ENCODE data around the gene DNAJB13. TPM values are rescaled to one million over a fixed set of nuclear protein-coding genes. Genes with fewer than 3 reads are reported as not detected.
A peak's percentile ranks its signal among the peaks of the same experiment; 100 is the strongest.

DNAJB13 gene
- total RNA-seq, 4 donors from 2014 or later, result 0.75 TPM; not detected in 3

DNA sequence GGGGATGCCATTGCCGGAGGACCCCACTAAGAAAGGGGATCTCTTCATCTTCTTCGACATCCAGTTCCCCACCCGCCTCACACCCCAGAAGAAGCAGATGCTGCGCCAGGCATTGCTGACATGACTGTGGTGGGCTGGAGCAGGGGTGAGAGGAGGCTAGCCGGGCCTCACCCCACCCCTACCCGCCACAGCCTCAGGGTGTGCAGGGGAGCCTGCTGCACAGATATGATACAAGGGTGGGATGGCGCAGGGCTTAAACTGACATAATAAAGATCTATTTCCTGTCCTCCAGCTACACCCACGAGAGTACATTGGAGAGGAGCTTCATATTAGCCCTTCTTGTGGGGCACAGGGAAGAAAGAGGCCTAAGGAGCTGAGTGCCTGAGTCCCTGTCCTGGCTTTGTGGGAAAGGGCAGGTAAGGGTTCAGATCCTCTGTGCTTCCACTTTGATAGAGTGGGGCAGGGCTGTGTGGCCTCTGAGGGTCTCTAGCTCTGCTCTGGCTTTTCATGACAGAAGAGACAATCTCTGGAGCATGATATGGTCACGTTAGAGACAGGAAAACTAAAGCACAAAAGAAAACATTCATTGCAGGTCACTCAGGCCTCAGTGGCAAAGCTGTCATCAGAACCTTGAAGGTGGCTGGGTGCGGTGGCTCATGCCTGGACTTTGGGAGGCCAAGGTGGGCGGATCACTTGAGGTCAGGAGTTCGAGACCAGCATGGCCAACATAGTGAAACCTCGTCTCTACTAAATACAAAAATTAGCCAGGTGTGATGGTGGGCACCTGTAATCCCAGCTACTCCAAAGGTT, 19.4 kb downstream of the DNAJB13 start:
- intact Hi-C loops (cut with DNase I), result loop anchor here (5.0 to 10.0 kb wide), 3 partner anchors 125 to 477 kb away; partner anchors contain the start of genes C2CD3 and PPME1
- Histone ChIP-seq H3K36me3 (peaks cover 3 to 10% of the 10 kb centered on the region in 2 donors), H3K27ac (no peak overlapping the region), H3K9me3 (no peaks in the 10 kb centered on the region), H3K27me3 (no peaks in the 10 kb centered on the region), H3K4me1 (peaks cover 0 to 22% of the 10 kb centered on the region in 2 donors), H3K4me3 (replicated peaks in 1 of 3) (no peak overlapping the region)
- DNase-seq, result no peak
- WGBS, 2 donors, result 79% methylated on average over 13 of the region's 13 CpGs
- TF ChIP-seq POLR2A (IDR thresholded peaks at IDR 0.05), result no peak
- TF ChIP-seq, protein P1, sequence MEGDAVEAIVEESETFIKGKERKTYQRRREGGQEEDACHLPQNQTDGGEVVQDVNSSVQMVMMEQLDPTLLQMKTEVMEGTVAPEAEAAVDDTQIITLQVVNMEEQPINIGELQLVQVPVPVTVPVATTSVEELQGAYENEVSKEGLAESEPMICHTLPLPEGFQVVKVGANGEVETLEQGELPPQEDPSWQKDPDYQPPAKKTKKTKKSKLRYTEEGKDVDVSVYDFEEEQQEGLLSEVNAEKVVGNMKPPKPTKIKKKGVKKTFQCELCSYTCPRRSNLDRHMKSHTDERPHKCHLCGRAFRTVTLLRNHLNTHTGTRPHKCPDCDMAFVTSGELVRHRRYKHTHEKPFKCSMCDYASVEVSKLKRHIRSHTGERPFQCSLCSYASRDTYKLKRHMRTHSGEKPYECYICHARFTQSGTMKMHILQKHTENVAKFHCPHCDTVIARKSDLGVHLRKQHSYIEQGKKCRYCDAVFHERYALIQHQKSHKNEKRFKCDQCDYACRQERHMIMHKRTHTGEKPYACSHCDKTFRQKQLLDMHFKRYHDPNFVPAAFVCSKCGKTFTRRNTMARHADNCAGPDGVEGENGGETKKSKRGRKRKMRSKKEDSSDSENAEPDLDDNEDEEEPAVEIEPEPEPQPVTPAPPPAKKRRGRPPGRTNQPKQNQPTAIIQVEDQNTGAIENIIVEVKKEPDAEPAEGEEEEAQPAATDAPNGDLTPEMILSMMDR (IDR thresholded peaks at IDR 0.05), result no peak

DNA sequence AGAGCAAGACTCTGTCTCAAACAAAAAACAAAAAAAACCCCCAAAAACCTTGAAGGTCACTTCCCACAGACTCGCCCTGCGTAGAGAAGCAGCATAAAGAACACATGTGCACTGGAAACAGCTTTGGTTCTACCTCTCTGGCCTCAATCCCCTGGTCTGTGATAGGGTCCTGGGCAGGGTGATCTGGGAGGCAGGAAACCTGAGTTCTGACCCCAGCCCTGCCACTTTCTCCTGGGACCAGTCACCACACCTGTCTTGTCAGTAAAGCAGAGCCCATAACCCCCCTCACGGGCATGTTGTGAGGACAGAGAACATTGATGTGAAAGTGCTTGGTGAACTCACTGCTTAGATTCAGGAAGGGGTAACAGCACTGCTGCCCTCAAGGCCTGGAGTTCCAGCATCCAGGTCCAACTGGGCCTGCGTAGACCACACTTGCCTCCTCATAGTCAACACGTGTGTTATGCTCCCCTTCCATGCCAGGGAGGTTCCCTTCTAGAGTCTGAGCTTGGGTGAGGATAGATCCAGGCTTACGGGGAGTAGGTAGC, 20.4 kb downstream of the DNAJB13 start:
- no peaks in the 10 kb centered on the region for H3K27me3 ChIP-seq
- H3K4me3 ChIP-seq (replicated peaks in 1 of 3), result no peak overlapping the region
- intact Hi-C loops (cut with DNase I), result no loop called here
- no peak for TF ChIP-seq POLR2A (IDR thresholded peaks at IDR 0.05)
- TF ChIP-seq, protein P1 (IDR thresholded peaks at IDR 0.05), result no peak
- H3K36me3 ChIP-seq, result peaks cover 10 to 20% of the 10 kb centered on the region in 2 donors
- H3K9me3 ChIP-seq, result no peaks in the 10 kb centered on the region
- H3K4me1 ChIP-seq, result peaks cover 0 to 22% of the 10 kb centered on the region in 2 donors
- DNase-seq, result no peak
- WGBS, 2 donors, result 87 to 99% methylated on average over 5 to 6 of the region's 6 CpGs
- H3K27ac ChIP-seq, result peak overlapping the region in 1 of 3 donors; percentile 8

DNA sequence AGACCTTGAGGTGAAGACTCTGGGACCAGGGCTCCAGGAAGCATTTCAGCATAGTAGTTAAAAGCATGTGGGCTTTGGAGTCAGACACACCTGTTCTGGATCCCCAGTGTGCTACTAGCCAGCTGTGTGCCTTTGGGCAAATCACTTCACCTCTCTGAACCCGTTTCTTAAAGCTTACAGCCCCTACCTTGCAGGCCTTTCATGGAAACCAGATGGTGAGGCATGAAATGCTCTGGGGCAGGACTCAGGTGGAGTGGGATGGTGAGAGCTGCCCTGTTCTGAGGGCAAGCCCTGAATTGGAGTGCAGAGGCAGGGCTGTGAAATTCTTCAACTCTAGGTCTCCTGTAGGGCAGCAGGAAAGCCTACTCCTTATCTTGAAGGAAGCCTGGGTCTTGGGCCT, 21.4 kb downstream of the DNAJB13 start:
- no peak for TF ChIP-seq POLR2A (IDR thresholded peaks at IDR 0.05)
- TF ChIP-seq, protein P1 (IDR thresholded peaks at IDR 0.05), result no peak
- no peak for DNase-seq

DNA sequence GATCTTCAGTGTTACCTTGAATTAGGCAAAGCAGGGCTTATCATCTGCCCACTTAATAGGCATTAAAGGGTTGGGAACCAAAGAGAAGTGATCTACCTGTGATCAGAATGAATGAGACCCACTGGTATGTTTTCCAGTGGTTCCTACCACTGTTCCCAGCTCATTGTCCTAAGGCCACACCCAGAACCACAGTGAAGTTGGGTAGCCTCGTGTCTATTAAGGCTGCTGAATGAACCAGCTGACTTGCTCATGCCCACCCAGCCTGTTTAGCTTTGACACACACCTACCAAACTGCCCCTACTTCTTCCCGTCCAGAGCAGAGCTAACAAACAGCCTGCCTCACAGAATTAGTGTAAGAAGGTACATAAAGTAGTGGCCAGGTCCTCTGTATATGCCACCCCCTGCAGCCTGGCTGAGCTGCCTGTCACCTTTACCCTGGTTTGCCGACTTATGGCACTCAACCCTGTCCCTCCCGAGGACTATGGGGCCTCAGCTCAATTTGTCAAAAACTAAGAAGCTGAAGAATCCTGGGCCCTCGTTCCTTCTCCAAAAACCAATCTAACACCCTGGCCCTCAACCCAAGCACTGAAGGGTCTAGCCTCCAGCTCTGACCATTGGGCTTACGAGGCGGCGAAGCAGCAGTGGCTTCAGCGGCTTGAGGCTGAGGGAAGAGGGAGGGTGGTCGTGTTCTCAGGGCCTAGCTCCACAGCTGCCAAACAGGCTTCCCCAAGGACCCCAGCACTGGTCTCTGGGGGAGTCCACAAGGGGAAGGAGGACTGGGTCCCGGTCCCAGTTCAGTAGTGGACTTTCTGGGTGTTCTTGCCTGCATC, 22.0 kb downstream of the DNAJB13 start:
- intact Hi-C loops (cut with DNase I), result no loop called here
- H3K9me3 ChIP-seq, result no peaks in the 10 kb centered on the region
- DNase-seq, result peak in 1 of 2 donors; percentile 31
- H3K4me1 ChIP-seq, result peaks cover 0 to 22% of the 10 kb centered on the region in 2 donors
- peak overlapping the region in 2 of 3 donors; percentile 24 to 28 for H3K27ac ChIP-seq
- TF ChIP-seq, protein P1 (IDR thresholded peaks at IDR 0.05), result no peak
- TF ChIP-seq POLR2A (IDR thresholded peaks at IDR 0.05), result peak in 1 of 2 donors; percentile 9
- no peaks in the 10 kb centered on the region for H3K27me3 ChIP-seq
- WGBS, 2 donors, result 74 to 83% methylated on average over 10 to 11 of the region's 11 CpGs
- H3K36me3 ChIP-seq, result peaks cover 25 to 35% of the 10 kb centered on the region in 2 donors
- no peak overlapping the region for H3K4me3 ChIP-seq (replicated peaks in 1 of 3)

More for the DNA sequence above, 21.4 kb downstream of the DNAJB13 start:
- H3K4me1 ChIP-seq, result peaks cover 0 to 22% of the 10 kb centered on the region in 2 donors
- H3K27me3 ChIP-seq, result no peaks in the 10 kb centered on the region
- WGBS, 2 donors, result 89 to 100% methylated on average over 1 of the region's 1 CpG
- no peaks in the 10 kb centered on the region for H3K9me3 ChIP-seq
- intact Hi-C loops (cut with DNase I), result no loop called here
- peaks cover 19 to 28% of the 10 kb centered on the region in 2 donors for H3K36me3 ChIP-seq
- H3K4me3 ChIP-seq (replicated peaks in 1 of 3), result no peak overlapping the region
- no peak overlapping the region for H3K27ac ChIP-seq

Data from thyroid gland (tissue), 4 donors.